ENCODE data around the gene TCF7L1. TPM values are rescaled to one million over a fixed set of nuclear protein-coding genes. Genes with fewer than 3 reads are reported as not detected.

TCF7L1 gene
- total and polyA plus RNA-seq, 2 of the 13 experiments (the other 11 are each of a cell fraction or from before 2014, with no cell fraction given): 0.04 to 0.15 TPM

DNA sequence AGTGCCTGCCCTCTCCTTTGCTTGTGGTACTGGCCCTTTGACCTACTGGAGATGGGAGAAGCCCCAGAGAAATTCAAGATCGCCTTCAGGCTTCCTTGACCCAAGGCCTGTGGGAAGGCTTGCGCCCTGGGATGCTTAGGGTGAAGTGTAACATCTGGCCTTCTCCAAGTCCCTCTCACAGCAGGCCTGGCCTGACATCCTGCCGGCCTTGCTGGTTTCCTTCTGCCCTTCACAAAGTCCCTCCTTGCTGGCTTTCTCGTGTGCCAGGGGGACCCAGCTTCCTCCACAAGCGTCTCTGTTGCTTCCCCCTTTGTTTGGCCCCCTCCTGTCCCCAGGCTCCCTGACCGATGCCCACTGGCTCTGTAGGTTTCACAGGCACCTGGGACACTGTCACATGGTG lies 26.4 kb downstream of the TCF7L1 start:
- FAIRE-seq (no peak), DNase-seq (ENCODE audit: low spot score) (no peak), ATAC-seq (no peak)
- in situ Hi-C loops (cut with HindIII; ENCODE audit: extremely low pct_ligation_motif_present, low pct_unique_long_range_greater_than_20kb) (no loop called here), intact Hi-C loops (cut with micrococcal nuclease; ENCODE audit: unreplicated experiment) (no loop called here)
- no peaks in the 10 kb centered on the region for H3K36me3 ChIP-seq (replicated peaks in 1 of 2; ENCODE audit: control insufficient read depth in 1 of 2, insufficient read depth in 2 of 2, low read length in 2 of 2)
- ChIA-PET CTCF (ENCODE audit: low intra/inter-chr PET ratio, low total read pairs) (no interaction called here), POLR2A (no interaction called here)
- H2AFZ ChIP-seq (ENCODE audit: low read length): no peak overlapping the region
- H3K4me2 ChIP-seq (ENCODE audit: low read depth, low read length): no peak overlapping the region
- no TSS peak for BruUV-seq (replicated peaks)
- no peak overlapping the region for H3K27ac ChIP-seq (ENCODE audit: extremely low read length, insufficient read depth, low read length)
- H3K4me1 ChIP-seq (ENCODE audit: insufficient read depth, low read length): peaks cover 17% of the 10 kb centered on the region
- H3K9me3 ChIP-seq (ENCODE audit: low read length): no peaks in the 10 kb centered on the region
- no peak overlapping the region for H3K9ac ChIP-seq (ENCODE audit: insufficient read depth, low read depth, low read length)
- TF ChIP-seq ZNF441 (CRISPR knock-in tag; IDR thresholded peaks at IDR 0.05; ENCODE audit: borderline replicate concordance): no peak
- no peak for TF ChIP-seq ZNF12 (CRISPR knock-in tag; IDR thresholded peaks at IDR 0.05)
- TF ChIP-seq ZNF780A (CRISPR knock-in tag; IDR thresholded peaks at IDR 0.05): no peak
- TF ChIP-seq ATM (IDR thresholded peaks at IDR 0.05; ENCODE audit: borderline replicate concordance): no peak
- TF ChIP-seq, protein P1, sequence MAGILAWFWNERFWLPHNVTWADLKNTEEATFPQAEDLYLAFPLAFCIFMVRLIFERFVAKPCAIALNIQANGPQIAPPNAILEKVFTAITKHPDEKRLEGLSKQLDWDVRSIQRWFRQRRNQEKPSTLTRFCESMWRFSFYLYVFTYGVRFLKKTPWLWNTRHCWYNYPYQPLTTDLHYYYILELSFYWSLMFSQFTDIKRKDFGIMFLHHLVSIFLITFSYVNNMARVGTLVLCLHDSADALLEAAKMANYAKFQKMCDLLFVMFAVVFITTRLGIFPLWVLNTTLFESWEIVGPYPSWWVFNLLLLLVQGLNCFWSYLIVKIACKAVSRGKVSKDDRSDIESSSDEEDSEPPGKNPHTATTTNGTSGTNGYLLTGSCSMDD (CRISPR knock-in tag; IDR thresholded peaks at IDR 0.05): no peak
- TF ChIP-seq TBX2 (CRISPR knock-in tag; IDR thresholded peaks at IDR 0.05; ENCODE audit: borderline replicate concordance): no peak
- TF ChIP-seq, protein P2, sequence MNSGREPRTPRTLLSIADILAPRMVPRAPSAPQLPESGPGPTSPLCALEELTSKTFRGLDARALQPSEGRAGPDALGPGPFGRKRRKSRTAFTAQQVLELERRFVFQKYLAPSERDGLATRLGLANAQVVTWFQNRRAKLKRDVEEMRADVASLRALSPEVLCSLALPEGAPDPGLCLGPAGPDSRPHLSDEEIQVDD (CRISPR knock-in tag; IDR thresholded peaks at IDR 0.05; ENCODE audit: borderline replicate concordance): no peak
- no peak for TF ChIP-seq ZNF263 (CRISPR knock-in tag; IDR thresholded peaks at IDR 0.05)
- no peak for TF ChIP-seq SMAD1 (CRISPR knock-in tag; IDR thresholded peaks at IDR 0.05; ENCODE audit: borderline replicate concordance, low read depth)
- TF ChIP-seq, protein P3, sequence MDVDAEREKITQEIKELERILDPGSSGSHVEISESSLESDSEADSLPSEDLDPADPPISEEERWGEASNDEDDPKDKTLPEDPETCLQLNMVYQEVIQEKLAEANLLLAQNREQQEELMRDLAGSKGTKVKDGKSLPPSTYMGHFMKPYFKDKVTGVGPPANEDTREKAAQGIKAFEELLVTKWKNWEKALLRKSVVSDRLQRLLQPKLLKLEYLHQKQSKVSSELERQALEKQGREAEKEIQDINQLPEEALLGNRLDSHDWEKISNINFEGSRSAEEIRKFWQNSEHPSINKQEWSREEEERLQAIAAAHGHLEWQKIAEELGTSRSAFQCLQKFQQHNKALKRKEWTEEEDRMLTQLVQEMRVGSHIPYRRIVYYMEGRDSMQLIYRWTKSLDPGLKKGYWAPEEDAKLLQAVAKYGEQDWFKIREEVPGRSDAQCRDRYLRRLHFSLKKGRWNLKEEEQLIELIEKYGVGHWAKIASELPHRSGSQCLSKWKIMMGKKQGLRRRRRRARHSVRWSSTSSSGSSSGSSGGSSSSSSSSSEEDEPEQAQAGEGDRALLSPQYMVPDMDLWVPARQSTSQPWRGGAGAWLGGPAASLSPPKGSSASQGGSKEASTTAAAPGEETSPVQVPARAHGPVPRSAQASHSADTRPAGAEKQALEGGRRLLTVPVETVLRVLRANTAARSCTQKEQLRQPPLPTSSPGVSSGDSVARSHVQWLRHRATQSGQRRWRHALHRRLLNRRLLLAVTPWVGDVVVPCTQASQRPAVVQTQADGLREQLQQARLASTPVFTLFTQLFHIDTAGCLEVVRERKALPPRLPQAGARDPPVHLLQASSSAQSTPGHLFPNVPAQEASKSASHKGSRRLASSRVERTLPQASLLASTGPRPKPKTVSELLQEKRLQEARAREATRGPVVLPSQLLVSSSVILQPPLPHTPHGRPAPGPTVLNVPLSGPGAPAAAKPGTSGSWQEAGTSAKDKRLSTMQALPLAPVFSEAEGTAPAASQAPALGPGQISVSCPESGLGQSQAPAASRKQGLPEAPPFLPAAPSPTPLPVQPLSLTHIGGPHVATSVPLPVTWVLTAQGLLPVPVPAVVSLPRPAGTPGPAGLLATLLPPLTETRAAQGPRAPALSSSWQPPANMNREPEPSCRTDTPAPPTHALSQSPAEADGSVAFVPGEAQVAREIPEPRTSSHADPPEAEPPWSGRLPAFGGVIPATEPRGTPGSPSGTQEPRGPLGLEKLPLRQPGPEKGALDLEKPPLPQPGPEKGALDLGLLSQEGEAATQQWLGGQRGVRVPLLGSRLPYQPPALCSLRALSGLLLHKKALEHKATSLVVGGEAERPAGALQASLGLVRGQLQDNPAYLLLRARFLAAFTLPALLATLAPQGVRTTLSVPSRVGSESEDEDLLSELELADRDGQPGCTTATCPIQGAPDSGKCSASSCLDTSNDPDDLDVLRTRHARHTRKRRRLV (CRISPR knock-in tag; IDR thresholded peaks at IDR 0.05): no peak
- no peak for TF ChIP-seq ZNF709 (CRISPR knock-in tag; IDR thresholded peaks at IDR 0.05)
- no peak for TF ChIP-seq LCORL (IDR thresholded peaks at IDR 0.05)
- TF ChIP-seq LCORL (CRISPR knock-in tag; IDR thresholded peaks at IDR 0.05): no peak
- TF ChIP-seq, protein P4, sequence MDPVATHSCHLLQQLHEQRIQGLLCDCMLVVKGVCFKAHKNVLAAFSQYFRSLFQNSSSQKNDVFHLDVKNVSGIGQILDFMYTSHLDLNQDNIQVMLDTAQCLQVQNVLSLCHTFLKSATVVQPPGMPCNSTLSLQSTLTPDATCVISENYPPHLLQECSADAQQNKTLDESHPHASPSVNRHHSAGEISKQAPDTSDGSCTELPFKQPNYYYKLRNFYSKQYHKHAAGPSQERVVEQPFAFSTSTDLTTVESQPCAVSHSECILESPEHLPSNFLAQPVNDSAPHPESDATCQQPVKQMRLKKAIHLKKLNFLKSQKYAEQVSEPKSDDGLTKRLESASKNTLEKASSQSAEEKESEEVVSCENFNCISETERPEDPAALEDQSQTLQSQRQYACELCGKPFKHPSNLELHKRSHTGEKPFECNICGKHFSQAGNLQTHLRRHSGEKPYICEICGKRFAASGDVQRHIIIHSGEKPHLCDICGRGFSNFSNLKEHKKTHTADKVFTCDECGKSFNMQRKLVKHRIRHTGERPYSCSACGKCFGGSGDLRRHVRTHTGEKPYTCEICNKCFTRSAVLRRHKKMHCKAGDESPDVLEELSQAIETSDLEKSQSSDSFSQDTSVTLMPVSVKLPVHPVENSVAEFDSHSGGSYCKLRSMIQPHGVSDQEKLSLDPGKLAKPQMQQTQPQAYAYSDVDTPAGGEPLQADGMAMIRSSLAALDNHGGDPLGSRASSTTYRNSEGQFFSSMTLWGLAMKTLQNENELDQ (CRISPR knock-in tag; IDR thresholded peaks at IDR 0.05; ENCODE audit: borderline replicate concordance): no peak
- TF ChIP-seq ZNF557 (CRISPR knock-in tag; IDR thresholded peaks at IDR 0.05): no peak
- peaks cover 4 to 68% of the 10 kb centered on the region in 2 experiments; a peak in 4 of 5 replicates for H3K27me3 ChIP-seq (ENCODE audit: control insufficient read depth in 1 of 2, insufficient read depth in 2 of 2, low read length in 2 of 2)
- no peaks in the 10 kb centered on the region for H3K79me2 ChIP-seq (ENCODE audit: insufficient read depth, low read length)
- no peaks in the 10 kb centered on the region for H4K20me1 ChIP-seq (ENCODE audit: insufficient read depth, low read length)
- 17% methylated on average over 5 of the region's 6 CpGs for WGBS (ENCODE audit: low lambda C conversion rate)
- no peak overlapping the region for H3K4me3 ChIP-seq (replicated peaks in 1 of 3; ENCODE audit: insufficient read depth in 1 of 3, low read depth in 2 of 3, low read length in 3 of 3)

All from HepG2 (cell line).